ENCODE measurements around the gene ABCB9. TPM values are rescaled to one million over a fixed set of nuclear protein-coding genes. Genes with fewer than 3 reads are reported as not detected.

The ABCB9 gene
- total RNA-seq, 1 donor from 2014 or later, result 10.7 TPM

DNA sequence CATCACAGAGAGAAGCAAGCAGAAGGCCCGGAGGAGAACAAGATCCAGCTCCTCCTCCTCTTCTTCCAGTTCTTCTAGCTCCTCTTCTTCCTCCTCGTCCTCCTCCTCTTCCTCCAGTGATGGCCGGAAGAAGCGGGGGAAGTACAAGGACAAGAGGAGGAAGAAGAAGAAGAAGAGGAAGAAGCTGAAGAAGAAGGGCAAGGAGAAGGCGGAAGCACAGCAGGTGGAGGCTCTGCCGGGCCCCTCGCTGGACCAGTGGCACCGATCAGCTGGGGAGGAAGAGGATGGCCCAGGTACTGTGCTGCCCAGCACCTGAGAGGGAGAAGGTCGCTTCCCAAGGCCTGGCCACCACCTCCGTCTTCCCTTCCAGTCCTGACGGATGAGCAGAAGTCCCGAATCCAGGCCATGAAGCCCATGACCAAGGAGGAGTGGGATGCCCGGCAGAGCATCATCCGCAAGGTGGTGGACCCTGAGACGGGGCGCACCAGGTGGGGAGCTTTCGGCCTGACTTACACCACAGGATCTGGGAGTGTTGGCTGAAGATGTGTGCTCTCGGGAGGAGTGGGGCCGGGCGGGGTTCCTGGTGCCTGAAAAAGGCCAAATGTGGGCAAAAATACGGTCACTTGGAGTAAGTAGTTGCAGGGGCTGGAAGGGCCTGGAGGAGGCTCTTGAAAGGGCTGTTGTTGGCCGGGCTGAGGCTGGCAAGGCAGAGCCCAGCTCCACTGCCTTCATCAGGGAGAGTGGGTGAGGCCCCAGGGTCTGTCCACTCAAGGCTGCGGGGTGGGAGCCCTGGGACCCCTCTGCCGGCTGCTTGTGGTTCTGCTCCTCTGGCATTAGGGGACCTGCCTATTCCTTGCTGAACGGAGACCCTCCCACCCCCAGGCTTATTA lies 15.6 kb upstream of the ABCB9 start:
- no peak for DNase-seq (ENCODE audit: low read depth, low spot score)

DNA sequence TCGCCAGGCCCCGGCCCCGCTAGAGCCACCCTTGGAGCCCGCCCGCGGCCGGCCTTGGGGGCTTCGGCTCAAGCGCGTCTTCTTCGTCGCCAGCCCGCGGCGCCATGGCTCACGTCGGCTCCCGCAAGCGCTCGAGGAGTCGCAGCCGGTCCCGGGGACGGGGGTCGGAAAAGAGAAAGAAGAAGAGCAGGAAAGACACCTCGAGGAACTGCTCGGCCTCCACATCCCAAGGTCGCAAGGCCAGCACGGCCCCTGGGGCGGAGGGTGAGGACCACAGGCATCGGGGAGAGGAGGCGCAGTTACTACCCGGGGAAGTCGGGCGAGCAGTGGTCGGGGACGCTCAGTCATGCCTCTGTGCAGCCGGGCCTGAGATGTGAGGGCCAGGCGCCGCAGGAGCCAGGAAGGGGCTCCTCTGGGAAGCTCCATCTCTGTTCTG lies 14.8 kb upstream of the ABCB9 start:
- DNase-seq (ENCODE audit: low read depth, low spot score), result no peak

DNA sequence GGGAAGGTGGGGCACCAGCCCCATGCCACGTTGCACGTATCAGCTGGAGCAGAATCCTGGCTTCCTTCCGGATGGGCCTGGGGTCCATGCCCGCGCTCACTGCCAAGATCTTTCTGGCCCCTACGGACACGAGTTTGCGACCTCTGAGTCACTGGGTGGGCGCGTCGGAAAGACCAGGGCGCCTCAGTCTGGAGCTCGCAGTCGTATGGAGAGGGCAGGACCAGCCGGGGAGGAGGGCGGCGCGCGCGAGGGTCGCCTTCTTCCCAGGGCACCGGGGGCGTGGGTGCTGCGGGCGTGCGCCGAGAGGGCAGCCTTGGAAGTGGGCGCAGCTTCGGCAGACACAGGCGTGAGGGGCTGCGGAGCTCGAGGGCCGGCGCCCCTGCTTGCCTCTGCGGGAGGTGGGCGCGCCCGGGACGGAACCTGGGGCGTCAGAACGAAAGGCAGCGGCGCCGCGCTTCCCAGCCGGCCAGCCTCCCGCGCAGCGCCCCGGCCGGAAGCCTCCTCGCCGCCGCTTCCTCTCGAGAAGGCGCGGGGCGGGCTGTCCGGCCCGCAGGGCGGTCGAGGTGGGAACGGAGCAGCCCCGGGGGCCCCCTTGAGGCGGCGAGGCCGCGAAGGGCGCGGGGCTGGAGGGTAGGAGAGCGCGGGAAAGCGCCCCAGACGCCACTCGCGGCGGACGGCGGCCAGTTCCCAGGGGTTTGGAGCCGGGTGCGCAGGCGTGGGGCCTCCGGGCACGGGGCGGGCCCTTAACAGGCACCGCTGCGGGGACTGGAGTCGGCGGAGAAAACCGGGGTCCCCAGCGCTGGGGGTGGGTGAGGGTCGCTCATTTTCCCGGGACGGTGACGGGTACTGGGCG lies 14.1 kb upstream of the ABCB9 start, which contains the start of gene ARL6IP4:
ARL6IP4 (plus strand) TSS at position 499 of the 853 bp plus-strand sequence. CDS start 459 bp downstream, outside the sequence.
- DNase-seq (ENCODE audit: low read depth, low spot score), result no peak

DNA sequence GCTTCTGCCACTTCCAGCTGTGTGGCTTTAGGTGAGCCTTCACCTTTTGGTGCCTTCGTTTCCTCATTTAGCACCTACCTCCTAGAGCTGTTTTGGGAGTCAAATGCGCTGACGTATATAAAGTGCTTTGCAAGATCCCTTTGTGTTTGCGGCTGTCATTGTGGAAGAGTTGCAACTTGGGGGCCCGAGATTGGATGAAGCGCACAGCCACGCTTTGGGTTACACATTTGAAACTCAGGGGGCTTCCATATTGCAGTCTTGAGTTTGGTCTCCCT lies 13.6 kb upstream of the ABCB9 start:
- no peak for DNase-seq (ENCODE audit: low read depth, low spot score)

DNA sequence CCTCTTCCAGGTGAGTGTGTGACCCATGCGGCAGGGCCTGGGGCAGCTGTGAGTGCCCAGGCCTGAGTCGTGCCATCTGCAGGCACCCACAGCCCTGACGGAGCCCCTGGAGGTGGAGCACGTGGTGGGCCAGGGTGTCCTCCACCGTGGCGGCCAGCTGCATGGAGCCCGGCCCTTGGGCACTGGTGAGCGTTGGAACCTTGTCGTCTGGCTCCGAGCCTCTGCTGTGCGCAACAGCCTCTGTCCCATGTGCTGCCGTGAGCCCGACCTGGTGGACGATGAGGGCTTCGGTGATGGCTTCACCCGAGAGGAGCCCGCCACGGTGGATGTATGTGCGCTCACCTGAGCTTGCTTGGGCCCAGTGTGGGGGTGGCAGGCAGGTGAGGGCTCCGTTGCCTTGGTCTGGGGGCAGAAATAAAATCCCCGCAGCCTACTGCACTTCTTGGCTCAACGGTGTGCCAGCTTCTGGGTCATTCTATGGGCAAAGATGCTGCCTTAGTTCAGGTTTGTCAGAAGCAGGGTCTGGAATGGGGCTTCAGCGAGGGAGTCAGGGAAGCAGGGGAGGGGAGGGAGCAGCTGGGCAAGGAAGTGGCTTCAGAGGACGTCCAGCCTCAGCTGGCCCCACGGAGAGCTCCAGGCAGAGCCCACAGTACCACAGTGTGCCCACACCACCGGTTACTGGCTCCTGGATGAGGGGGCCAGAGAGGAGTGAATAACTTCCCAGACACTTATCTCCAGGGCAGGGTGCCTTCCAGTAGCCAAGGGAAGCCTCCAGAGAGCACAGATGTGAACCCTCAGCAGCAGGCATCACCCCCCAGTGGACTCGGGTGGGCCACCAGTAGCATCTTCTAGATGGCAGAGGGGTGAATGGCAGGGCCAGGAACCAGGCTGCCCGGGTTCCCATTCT lies 13.0 kb upstream of the ABCB9 start:
- no peak for DNase-seq (ENCODE audit: low read depth, low spot score)

DNA sequence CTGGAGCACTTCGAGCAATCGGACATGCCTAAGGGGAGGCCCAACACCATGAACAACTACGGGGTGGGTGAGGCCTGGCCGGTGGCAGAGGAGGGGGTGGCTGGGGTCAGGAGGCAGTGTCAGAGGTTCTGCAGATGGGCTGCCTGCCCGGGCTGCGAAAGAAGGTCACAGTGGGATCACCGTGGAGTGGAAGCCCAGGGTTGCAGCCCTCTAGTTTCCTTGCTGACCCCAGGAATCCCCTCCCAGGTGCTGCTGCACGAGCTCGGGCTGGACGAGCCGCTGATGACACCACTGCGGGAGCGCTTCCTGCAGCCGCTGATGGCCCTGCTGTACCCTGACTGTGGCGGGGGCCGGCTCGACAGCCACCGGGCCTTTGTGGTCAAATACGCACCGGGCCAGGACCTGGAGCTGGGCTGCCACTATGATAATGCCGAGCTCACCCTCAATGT lies 12.3 kb upstream of the ABCB9 start:
- DNase-seq (ENCODE audit: low read depth, low spot score), result no peak

DNA sequence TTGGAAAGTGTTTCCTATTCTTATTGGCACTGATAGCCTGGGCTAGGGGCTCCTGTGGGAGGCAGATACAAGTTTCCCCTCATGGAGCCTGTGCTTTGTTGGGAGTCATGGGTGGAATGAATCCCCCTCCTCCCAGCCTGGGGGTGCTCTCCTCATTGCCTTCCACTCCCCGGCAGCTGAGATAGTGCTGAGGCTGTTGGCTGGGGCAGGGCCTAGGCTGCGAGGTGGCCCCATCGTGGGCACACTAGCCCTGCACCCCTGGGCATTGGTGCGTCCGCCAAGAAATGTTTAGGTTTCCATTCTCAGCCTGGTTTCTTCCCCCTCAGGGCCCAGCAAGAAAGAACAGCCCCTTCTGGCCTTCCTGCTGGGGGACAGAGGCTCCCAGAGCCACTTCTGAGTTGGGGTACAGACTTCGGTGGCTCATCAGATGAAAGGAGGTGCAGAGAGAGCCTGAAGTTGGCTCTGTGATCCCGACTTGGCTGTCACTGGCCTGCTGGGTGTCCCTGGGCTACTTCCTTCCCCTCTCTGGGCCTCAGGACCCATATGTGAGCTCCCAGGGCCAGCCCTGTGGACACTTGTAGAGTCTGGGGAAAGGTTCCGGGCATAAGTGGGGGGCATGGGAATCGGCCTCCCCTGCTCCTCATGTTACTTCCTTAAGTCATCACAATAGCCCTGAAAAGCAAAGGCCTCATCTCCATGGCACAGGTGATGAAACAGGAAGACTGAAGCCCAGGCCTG lies 11.6 kb upstream of the ABCB9 start:
- no peak for DNase-seq (ENCODE audit: low read depth, low spot score)

DNA sequence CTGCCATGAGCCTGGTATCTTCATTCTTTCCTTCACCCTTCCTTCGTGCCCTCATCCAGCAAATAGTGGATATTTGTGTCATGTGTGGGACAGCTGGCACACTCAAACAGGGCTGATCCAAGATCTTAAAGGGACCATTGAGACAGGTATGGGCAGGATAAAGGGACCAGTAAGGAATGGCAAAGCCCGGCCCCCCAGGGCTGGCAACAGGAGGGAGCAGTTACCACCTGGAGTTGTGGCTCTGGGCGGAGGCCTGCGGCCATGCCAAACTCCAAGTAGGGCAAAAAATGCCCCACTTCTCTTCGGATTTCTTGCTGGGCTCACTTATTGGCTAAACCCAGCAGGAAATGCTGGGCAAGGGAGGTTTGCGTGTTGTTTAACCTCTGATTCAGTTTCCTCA lies 10.9 kb upstream of the ABCB9 start:
- no peak for DNase-seq (ENCODE audit: low read depth, low spot score)

DNA sequence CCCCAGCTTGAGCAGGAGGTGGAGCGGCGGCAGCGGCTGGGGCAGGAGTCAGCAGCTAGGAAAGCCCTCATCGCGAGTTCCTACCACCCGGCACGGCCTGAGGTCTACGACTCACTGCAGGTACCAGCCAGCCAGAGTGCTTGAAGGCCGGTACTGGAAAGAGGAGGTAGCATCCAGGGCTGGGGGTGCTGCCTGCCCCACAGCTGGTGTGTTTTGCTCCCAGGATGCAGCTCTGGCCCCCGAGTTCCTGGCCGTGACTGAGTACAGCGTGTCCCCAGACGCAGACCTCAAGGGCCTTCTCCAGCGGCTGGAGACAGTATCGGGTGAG lies 10.3 kb upstream of the ABCB9 start:
- DNase-seq (ENCODE audit: low read depth, low spot score), result no peak

DNA sequence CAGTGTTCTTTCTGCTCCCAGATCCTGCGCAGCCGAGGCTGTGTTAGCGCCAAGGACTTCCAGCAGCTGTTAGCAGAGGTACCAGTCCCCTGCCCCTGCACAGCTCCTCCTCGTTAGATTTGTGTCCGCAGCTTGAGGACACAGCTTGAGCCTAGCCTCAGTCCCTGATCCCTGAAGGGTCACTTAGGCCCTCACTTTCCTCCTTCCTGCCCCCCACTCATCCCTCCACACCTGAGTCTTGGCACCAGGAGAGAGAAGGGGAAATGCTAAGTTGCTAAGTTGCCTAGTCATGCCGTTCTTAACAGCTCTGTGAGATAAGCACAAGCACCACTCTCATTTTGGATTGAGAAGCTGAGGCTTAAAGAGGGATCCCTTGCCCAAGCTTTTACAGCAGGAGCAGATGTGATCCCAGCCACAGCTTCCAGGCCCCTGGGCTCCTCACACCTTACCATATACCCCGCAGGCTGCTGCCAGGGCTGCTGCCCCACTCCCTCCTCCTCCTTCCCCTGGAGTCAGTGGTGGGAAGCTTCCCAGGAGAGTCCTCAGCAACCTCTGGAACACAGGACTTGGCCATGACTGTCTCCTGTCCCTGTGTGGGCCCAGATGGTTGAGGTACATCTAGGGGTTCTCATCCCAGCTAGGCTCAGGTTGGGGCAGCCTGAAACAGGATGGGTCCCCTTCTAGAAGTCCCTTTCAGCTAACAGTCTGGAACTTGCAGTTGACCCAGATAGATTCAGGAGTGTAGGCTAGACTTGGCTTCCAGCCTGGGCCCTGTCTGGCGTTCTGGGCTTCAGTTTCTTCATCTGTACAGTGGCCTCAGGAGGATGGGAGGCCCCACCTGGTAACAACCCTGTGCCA lies 9.8 kb upstream of the ABCB9 start:
- no peak for DNase-seq (ENCODE audit: low read depth, low spot score)

DNA sequence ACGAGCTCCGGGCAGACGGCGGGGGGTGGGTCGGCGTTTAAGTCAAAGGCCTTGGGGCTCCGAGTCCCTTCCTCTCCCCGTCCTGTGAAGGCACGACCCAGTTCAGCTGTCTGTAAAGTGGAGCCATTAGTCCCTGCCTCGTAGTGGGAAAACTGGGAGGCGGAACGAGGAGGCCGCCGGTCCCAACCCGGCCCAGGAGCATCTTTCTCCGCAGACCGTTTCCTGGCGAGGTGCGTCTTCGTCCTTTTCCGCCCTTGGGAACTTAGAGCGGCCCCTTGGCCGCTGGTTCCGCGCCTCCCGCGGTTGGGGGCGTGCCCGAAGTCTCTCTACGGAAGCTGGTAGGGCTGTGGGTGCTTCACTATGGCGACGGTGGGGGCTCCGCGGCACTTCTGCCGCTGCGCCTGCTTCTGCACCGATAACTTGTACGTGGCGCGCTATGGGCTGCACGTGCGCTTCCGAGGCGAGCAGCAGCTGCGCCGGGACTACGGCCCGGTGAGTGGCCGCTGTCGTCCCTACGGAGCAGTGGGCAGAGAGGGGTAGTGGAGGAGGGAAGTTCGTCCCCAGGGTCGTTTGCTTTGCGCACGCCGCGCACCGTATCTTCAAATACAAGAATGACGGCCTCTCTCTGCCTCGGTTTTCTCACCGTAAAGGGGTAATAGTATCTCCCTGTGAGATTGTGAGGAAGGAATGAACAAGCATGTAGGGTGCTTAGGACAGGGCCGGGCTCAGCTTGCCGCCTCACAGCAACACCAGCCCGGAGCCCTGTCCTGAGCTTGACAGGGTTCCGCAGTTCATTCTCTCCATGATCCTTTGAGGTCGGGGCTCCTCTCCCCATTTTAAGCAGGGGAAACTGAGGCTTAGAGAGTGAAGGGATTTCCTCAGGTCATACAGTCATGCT lies 8.9 kb upstream of the ABCB9 start, which contains the start of gene OGFOD2:
OGFOD2 (plus strand) TSS at position 353 of the 898 bp plus-strand sequence; CDS start at position 361, 8 bp downstream.
- peak; percentile 65 for DNase-seq (ENCODE audit: low read depth, low spot score)

DNA sequence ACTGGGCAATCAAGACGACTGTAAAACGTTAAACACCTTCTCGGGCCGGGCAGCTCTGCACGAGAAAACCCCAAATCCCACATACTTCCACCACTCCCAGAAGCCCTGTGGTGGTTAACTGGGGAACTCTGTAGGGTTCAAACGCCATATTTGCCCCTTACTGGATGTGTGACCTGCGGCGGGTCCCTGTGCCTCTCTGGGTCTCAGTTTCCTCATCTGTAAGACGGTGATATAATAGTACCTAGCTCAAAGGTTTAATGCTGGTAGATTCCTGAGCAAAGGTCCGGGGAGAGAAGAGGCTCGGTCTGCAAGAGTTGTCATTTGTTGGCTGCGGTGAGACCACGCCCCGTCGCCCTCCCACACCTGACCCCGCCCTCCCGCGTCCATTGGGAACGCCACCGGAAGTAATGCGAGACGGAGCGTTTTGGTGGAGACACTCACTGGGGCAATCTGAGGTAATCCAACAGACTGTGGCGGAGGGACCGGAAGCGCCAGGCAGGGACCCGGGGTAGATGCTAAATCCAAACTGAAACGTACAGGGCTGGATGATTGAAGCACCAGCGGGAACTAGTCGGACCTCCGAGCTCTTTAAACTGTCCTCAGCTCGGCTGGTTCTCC lies 8.1 kb upstream of the ABCB9 start:
- peak; percentile 94 for DNase-seq (ENCODE audit: low read depth, low spot score)

DNA sequence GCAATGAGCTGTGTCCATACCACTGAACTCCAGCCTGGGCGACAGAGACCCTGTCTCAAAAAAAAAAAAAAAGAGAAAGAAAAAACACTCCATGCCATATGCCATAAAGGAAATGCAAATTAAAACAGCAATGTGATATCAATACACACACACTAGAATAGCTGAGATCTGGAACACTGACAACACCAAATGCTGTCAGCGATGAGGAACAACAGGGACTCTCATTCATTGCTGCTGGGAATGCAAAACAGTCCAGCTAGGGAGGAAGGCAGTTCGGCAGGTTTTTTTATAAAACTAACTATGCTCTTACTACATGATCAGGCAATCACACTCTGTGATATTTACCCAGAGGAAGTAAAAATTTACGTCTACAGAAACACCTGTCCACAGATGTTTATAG lies 3.4 kb upstream of the ABCB9 start:
- no peak for DNase-seq (ENCODE audit: low read depth, low spot score)

DNA sequence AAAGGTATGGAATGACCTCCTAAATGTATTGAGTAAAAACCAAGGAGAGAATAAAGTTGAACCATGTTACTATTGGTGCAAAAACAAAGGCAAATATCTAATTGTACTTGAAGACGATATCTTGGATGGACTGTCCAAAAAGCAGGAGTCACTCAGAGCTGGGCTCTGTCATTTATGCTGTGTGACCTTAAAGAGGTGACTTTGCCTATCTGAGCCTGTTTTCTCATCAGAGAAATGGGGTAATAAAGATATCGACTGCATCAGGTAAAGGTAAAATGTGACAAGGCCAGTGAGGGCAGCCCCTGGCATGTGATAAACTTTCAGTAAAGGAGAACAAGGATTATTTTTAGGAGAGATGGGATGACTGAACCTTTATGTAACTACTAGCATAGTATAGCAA lies 1.8 kb upstream of the ABCB9 start:
- no peak for DNase-seq (ENCODE audit: low read depth, low spot score)

DNA sequence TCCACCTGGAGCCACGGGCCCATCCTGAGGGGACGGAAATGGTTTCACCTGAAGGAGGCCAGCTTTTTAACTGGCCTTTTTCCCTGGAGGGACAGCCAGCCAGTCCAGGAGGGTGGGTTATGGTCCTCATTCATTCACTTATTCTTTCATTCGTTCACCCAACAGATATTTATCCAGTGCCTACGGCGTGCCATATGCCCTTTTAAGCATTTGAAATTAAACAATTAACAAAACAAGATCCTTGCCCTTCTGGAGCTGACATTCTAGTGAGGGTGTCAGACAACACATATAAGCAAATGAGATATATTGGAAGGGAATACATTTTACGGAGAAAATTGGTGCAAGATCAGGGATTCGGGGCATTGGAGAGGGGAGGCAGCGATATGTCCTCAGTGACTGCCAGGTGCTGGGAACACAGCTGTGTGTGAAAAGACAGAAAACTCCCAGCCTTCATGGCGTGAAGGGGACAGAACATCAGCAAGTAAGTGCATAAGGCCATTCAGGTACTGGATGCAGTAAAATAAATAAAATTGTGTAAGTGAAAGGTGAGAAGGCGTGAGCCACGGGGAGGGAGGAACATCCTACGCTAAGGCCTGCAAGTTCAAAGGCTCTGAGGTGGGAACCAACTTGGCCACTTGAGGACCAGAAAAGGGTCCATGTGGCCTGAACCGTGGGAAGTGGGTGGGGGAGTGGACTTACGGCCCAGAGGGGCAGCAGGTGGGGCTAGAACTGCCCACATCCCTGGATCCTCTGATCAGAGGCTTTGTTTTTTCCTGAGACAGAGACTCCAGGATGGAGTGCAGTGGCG lies 684 bp upstream of the ABCB9 start:
- no peak for DNase-seq (ENCODE audit: low read depth, low spot score)

DNA sequence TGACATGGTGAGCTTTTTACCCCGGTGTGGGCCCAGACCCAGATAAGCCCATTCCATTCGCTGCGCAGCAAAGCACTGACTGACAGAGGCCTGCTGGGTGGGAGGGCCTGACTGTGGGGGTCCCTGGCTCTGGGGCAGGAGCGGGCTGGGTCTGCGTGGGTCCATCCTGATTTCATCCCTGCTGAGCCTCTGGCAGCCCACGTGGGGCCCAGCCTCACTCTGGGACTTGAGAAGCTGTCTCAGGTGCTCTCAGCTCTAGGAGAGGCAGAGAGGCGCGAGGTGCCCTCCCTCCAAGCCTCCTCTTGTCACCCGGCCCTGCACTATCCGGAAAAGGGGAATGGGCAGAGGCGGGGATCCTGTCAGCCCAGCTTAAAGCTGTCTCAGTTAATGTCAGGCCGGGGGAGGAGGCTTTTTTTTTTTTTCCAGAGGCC lies 927 bp downstream of the ABCB9 start:
- no peak for DNase-seq (ENCODE audit: low read depth, low spot score)
